GM23338 (cell line): ENCODE results near the gene HMG20B. TPM values are rescaled to one million over a fixed set of nuclear protein-coding genes. Genes with fewer than 3 reads are reported as not detected.

ENCODE experiments used
- ATAC-seq: fragments of 200-7000 bp; cut with Tn5 transposase; 3 replicates; pipeline ENCODE4 v1.9.1; 2020
- DNase-seq: peaks from one replicate; pipeline ENCODE4 v3.0.0-alpha.2; 2015; ENCODE audit warnings: low spot score
- H2AFZ ChIP-seq: fragments of 200-600 bp; sonication (generic); 2 replicates; pipeline ENCODE4 v1.8.0; 2016; ENCODE audit warnings: antibody characterized with exemption, mild to moderate bottlenecking, moderate library complexity
- H3F3A ChIP-seq: fragments of 200-600 bp; sonication (generic); replicated peaks from 2 replicates; pipeline ENCODE4 v1.8.0; 2017; ENCODE audit warnings: antibody characterized with exemption, mixed run types, low read depth
- H3K27ac ChIP-seq: fragments of 200-600 bp; sonication (generic); 2 replicates; pipeline ENCODE4 v1.6.1; 2016; ENCODE audit warnings: low read depth
- H3K27me3 ChIP-seq: fragments of 200-600 bp; sonication (generic); 2 replicates; pipeline ENCODE4 v1.8.0; 2016; ENCODE audit warnings: mild to moderate bottlenecking, mixed run types, moderate library complexity; ENCODE audit not compliant: insufficient read depth
- H3K36me3 ChIP-seq: fragments of 200-600 bp; sonication (generic); 2 replicates; pipeline ENCODE4 v1.8.0; 2016; ENCODE audit warnings: mild to moderate bottlenecking; ENCODE audit not compliant: insufficient read depth
- H3K4me1 ChIP-seq: fragments of 200-600 bp; sonication (generic); 2 replicates; pipeline ENCODE4 v1.8.0; 2016; ENCODE audit warnings: mild to moderate bottlenecking, moderate library complexity; ENCODE audit not compliant: insufficient read depth
- H3K4me2 ChIP-seq: fragments of 200-600 bp; sonication (generic); 2 replicates; pipeline ENCODE4 v1.7.1; 2017; ENCODE audit warnings: mixed run types
- H3K4me3 ChIP-seq: fragments of 200-600 bp; sonication (generic); 2 replicates; pipeline ENCODE4 v1.6.1; 2016; ENCODE audit warnings: mixed run types
- H3K79me2 ChIP-seq: fragments of 200-600 bp; sonication (generic); replicated peaks from 2 replicates; pipeline ENCODE4 v1.8.0; 2017; ENCODE audit warnings: mild to moderate bottlenecking; ENCODE audit not compliant: insufficient read depth
- H3K9me2 ChIP-seq: fragments of 200-600 bp; sonication (generic); 2 replicates; pipeline ENCODE4 v1.8.0; 2017; ENCODE audit not compliant: insufficient read depth
- H4K20me1 ChIP-seq: fragments of 200-600 bp; sonication (generic); replicated peaks from 2 replicates; pipeline ENCODE4 v1.8.0; 2017; ENCODE audit warnings: mild to moderate bottlenecking; ENCODE audit not compliant: insufficient read depth
- H3K27ac Mint-ChIP-seq: 2 replicates; pipeline ENCODE4 v1.8.0; 2020; ENCODE audit warnings: inconsistent platforms, mild to moderate bottlenecking, moderate library complexity, mixed read lengths
- H3K27me3 Mint-ChIP-seq: 3 replicates; pipeline ENCODE4 v1.8.0; 2022; ENCODE audit warnings: low read depth, mild to moderate bottlenecking, moderate library complexity, mixed read lengths, inconsistent platforms; ENCODE audit not compliant: insufficient read depth, poor library complexity
- H3K36me3 Mint-ChIP-seq: 3 replicates; pipeline ENCODE4 v1.8.0; 2021; ENCODE audit warnings: low read depth, mild to moderate bottlenecking, inconsistent platforms, moderate library complexity, mixed read lengths
- H3K4me1 Mint-ChIP-seq: 3 replicates; pipeline ENCODE4 v1.8.0; 2020; ENCODE audit warnings: mild to moderate bottlenecking, inconsistent platforms, mixed read lengths
- H3K4me3 Mint-ChIP-seq: 3 replicates; pipeline ENCODE4 v1.8.0; 2021; ENCODE audit warnings: moderate library complexity, mild to moderate bottlenecking, inconsistent platforms, mixed read lengths
- H3K9me3 Mint-ChIP-seq: 3 replicates; pipeline ENCODE4 v1.8.0; 2020; ENCODE audit warnings: moderate library complexity, mild to moderate bottlenecking, inconsistent platforms, mixed read lengths
- CREB1 ChIP-seq: fragments of 250-450 bp; sonication (Bioruptor Pico); IDR thresholded peaks from 2 replicates; pipeline ENCODE4 v1.5.0; 2020; ENCODE audit warnings: low read depth, mild to moderate bottlenecking, moderate library complexity
- CTCF ChIP-seq, 2 experiments: fragments of 200-600 bp in 1 of 2; sonication (generic) in 1 of 2; conservative IDR thresholded peaks; 2 replicates each; pipeline versions ENCODE4 v1.5.1 to v1.6.1; 2016 to 2017; ENCODE audit warnings: antibody characterized with exemption in 2 of 2, low read depth in 2 of 2, mild to moderate bottlenecking in 2 of 2, moderate library complexity in 1 of 2
- EZH2 ChIP-seq: fragments of 200-600 bp; sonication (generic); IDR thresholded peaks from one replicate; pipeline ENCODE4 v1.8.0; 2017; ENCODE audit warnings: antibody characterized with exemption, mild to moderate bottlenecking, low read depth; ENCODE audit not compliant: unreplicated experiment
- EZH2phosphoT487 ChIP-seq: fragments of 200-600 bp; sonication (generic); IDR thresholded peaks from one replicate; pipeline ENCODE4 v1.8.1; 2018; ENCODE audit warnings: antibody characterized with exemption; ENCODE audit not compliant: unreplicated experiment
- JUNB ChIP-seq: IDR thresholded peaks from one replicate; pipeline ENCODE4 v1.6.1; 2016; ENCODE audit warnings: antibody characterized with exemption; ENCODE audit not compliant: unreplicated experiment
- NANOG ChIP-seq: IDR thresholded peaks from 2 replicates; pipeline ENCODE4 v1.6.1; 2016; ENCODE audit warnings: antibody characterized with exemption, borderline replicate concordance
- POLR2AphosphoS5 ChIP-seq: IDR thresholded peaks from 2 replicates; pipeline ENCODE4 v1.6.1; 2016; ENCODE audit warnings: antibody characterized with exemption, low read depth
- REST ChIP-seq: IDR thresholded peaks from one replicate; pipeline ENCODE4 v1.6.1; 2018; ENCODE audit warnings: antibody characterized with exemption; ENCODE audit not compliant: unreplicated experiment
- STAT1 ChIP-seq: IDR thresholded peaks from one replicate; pipeline ENCODE4 v1.6.1; 2016; ENCODE audit warnings: antibody characterized with exemption; ENCODE audit not compliant: unreplicated experiment
- ZNF114 ChIP-seq: fragments of 250-450 bp; sonication (Bioruptor Pico); IDR thresholded peaks from 2 replicates; pipeline ENCODE4 v1.5.0; 2020; ENCODE audit warnings: mild to moderate bottlenecking, moderate library complexity
- ZNF331 ChIP-seq: fragments of 250-450 bp; sonication (Bioruptor Pico); IDR thresholded peaks from 2 replicates; pipeline ENCODE4 v1.5.0; 2020; ENCODE audit warnings: low read depth, mild to moderate bottlenecking, moderate library complexity
- polyA plus RNA-seq: library from polyadenylated mRNA; unstranded; fragments of >200 nt; fragmentation: Nextera tagmentation; extraction: Ambion mirVana; gene quantifications from 2 replicates; pipeline ENCODE4 v1.2.1, GENCODE V29; 2016
- total RNA-seq: library from RNA; depleted of rRNA; stranded (reverse); fragments of >200 nt; shearing (Covaris generic); gene quantifications from 2 replicates; pipeline ENCODE4 v1.2.3, GENCODE V29; 2014
- TF ChIP-seq, protein P1 (sequence below): IDR thresholded peaks from 2 replicates; pipeline ENCODE4 v1.6.1; 2016; ENCODE audit warnings: antibody characterized with exemption
- TF ChIP-seq, protein P2 (sequence below): fragments of 250-450 bp; sonication (Bioruptor Pico); IDR thresholded peaks from 2 replicates; pipeline ENCODE4 v1.5.0; 2020; ENCODE audit warnings: mild to moderate bottlenecking, moderate library complexity

The HMG20B gene
- total and polyA plus RNA-seq, 2 experiments from 2014 or later = 74.1 to 130 TPM

DNA sequence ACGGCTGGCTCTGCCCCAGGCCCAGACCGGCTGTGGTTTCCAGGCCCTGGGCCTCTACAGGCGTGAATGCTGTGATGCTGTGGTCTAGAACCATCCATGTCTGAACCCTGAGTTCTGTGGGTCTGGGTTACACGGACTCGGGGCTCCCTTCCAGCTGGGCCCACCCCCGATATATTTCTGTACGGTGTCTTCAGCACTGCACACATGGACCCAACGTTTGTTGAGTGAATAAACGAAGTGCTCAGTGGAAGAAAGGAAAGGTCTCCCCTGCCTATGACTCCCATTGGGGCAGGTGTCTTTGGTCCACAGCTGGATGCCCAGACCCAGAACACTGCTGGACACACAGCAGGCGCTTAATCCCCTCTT, 27.1 kb upstream of the HMG20B start:
- Histone ChIP-seq H3K27me3 (no peaks in the 10 kb centered on the region), H3K4me2 (no peak overlapping the region), H3K36me3 (no peaks in the 10 kb centered on the region), H2AFZ (no peak overlapping the region), H3F3A (peaks cover 6% of the 10 kb centered on the region; the same call in 1 of the 2 replicates), H3K9me2 (no peaks in the 10 kb centered on the region), H4K20me1 (peaks cover 7% of the 10 kb centered on the region), H3K4me1 (no peaks in the 10 kb centered on the region), H3K79me2 (no peaks in the 10 kb centered on the region), H3K27ac (no peak overlapping the region), H3K4me3 (no peak overlapping the region)
- ATAC-seq = no peak
- Mint-ChIP-seq H3K27me3 (peaks cover 12% of the 10 kb centered on the region), H3K9me3 (no peaks in the 10 kb centered on the region), H3K27ac (no peak overlapping the region), H3K4me3 (no peak overlapping the region), H3K36me3 (peaks cover 7% of the 10 kb centered on the region), H3K4me1 (no peaks in the 10 kb centered on the region; the same call in 2 of the 3 replicates)
- no peak for DNase-seq
- TF ChIP-seq CTCF (conservative IDR thresholded peaks at IDR 0.05; ENCODE audit: low read depth in 2 of 2) (no peak), JUNB (no peak), REST (no peak), NANOG (no peak), EZH2phosphoT487 (no peak), ZNF114 (CRISPR knock-in tag) (no peak), ZNF331 (CRISPR knock-in tag) (no peak), POLR2AphosphoS5 (no peak), STAT1 (no peak), CREB1 (no peak), EZH2 (no peak)
- TF ChIP-seq, protein P1, sequence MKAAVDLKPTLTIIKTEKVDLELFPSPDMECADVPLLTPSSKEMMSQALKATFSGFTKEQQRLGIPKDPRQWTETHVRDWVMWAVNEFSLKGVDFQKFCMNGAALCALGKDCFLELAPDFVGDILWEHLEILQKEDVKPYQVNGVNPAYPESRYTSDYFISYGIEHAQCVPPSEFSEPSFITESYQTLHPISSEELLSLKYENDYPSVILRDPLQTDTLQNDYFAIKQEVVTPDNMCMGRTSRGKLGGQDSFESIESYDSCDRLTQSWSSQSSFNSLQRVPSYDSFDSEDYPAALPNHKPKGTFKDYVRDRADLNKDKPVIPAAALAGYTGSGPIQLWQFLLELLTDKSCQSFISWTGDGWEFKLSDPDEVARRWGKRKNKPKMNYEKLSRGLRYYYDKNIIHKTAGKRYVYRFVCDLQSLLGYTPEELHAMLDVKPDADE = no peak
- TF ChIP-seq, protein P2, sequence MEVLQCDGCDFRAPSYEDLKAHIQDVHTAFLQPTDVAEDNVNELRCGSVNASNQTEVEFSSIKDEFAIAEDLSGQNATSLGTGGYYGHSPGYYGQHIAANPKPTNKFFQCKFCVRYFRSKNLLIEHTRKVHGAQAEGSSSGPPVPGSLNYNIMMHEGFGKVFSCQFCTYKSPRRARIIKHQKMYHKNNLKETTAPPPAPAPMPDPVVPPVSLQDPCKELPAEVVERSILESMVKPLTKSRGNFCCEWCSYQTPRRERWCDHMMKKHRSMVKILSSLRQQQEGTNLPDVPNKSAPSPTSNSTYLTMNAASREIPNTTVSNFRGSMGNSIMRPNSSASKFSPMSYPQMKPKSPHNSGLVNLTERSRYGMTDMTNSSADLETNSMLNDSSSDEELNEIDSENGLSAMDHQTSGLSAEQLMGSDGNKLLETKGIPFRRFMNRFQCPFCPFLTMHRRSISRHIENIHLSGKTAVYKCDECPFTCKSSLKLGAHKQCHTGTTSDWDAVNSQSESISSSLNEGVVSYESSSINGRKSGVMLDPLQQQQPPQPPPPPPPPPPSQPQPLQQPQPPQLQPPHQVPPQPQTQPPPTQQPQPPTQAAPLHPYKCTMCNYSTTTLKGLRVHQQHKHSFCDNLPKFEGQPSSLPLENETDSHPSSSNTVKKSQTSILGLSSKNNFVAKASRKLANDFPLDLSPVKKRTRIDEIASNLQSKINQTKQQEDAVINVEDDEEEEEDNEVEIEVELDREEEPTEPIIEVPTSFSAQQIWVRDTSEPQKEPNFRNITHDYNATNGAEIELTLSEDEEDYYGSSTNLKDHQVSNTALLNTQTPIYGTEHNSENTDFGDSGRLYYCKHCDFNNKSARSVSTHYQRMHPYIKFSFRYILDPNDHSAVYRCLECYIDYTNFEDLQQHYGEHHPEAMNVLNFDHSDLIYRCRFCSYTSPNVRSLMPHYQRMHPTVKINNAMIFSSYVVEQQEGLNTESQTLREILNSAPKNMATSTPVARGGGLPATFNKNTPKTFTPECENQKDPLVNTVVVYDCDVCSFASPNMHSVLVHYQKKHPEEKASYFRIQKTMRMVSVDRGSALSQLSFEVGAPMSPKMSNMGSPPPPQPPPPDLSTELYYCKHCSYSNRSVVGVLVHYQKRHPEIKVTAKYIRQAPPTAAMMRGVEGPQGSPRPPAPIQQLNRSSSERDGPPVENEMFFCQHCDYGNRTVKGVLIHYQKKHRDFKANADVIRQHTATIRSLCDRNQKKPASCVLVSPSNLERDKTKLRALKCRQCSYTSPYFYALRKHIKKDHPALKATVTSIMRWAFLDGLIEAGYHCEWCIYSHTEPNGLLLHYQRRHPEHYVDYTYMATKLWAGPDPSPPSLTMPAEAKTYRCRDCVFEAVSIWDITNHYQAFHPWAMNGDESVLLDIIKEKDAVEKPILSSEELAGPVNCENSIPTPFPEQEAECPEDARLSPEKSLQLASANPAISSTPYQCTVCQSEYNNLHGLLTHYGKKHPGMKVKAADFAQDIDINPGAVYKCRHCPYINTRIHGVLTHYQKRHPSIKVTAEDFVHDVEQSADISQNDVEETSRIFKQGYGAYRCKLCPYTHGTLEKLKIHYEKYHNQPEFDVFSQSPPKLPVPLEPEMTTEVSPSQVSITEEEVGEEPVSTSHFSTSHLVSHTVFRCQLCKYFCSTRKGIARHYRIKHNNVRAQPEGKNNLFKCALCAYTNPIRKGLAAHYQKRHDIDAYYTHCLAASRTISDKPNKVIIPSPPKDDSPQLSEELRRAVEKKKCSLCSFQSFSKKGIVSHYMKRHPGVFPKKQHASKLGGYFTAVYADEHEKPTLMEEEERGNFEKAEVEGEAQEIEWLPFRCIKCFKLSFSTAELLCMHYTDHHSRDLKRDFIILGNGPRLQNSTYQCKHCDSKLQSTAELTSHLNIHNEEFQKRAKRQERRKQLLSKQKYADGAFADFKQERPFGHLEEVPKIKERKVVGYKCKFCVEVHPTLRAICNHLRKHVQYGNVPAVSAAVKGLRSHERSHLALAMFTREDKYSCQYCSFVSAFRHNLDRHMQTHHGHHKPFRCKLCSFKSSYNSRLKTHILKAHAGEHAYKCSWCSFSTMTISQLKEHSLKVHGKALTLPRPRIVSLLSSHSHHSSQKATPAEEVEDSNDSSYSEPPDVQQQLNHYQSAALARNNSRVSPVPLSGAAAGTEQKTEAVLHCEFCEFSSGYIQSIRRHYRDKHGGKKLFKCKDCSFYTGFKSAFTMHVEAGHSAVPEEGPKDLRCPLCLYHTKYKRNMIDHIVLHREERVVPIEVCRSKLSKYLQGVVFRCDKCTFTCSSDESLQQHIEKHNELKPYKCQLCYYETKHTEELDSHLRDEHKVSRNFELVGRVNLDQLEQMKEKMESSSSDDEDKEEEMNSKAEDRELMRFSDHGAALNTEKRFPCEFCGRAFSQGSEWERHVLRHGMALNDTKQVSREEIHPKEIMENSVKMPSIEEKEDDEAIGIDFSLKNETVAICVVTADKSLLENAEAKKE (CRISPR knock-in tag) = no peak
